ENCODE data around the gene SRR. TPM values are rescaled to one million over a fixed set of nuclear protein-coding genes. Genes with fewer than 3 reads are reported as not detected.

SRR gene
- total and polyA plus RNA-seq, 4 donors: 2.9 to 10.3 (median 4.3) TPM

GRCh38 chr17:2364763-2365116 is 61.0 kb downstream of the SRR start:
- TF ChIP-seq TAF1 (conservative IDR thresholded peaks at IDR 0.05): no peak
- TF ChIP-seq YY1 (IDR thresholded peaks at IDR 0.05): no peak
- TF ChIP-seq FOXA2 (IDR thresholded peaks at IDR 0.05): no peak
- TF ChIP-seq, protein P1, sequence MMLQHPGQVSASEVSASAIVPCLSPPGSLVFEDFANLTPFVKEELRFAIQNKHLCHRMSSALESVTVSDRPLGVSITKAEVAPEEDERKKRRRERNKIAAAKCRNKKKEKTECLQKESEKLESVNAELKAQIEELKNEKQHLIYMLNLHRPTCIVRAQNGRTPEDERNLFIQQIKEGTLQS (IDR thresholded peaks at IDR 0.05): no peak
- no peak for TF ChIP-seq JUND (IDR thresholded peaks at IDR 0.05)
- TF ChIP-seq FOXA1 (IDR thresholded peaks at IDR 0.05): no peak
- TF ChIP-seq, protein P2, sequence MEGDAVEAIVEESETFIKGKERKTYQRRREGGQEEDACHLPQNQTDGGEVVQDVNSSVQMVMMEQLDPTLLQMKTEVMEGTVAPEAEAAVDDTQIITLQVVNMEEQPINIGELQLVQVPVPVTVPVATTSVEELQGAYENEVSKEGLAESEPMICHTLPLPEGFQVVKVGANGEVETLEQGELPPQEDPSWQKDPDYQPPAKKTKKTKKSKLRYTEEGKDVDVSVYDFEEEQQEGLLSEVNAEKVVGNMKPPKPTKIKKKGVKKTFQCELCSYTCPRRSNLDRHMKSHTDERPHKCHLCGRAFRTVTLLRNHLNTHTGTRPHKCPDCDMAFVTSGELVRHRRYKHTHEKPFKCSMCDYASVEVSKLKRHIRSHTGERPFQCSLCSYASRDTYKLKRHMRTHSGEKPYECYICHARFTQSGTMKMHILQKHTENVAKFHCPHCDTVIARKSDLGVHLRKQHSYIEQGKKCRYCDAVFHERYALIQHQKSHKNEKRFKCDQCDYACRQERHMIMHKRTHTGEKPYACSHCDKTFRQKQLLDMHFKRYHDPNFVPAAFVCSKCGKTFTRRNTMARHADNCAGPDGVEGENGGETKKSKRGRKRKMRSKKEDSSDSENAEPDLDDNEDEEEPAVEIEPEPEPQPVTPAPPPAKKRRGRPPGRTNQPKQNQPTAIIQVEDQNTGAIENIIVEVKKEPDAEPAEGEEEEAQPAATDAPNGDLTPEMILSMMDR (IDR thresholded peaks at IDR 0.05; ENCODE audit: low read depth, low read length, missing input control): no peak
- Histone ChIP-seq H3K27me3 (ENCODE audit: control insufficient read depth in 4 of 4, insufficient read depth in 4 of 4, low read length in 3 of 4) (no peaks in the 10 kb centered on the region), H3K27ac (ENCODE audit: low read depth in 1 of 2, low read length in 2 of 2) (no peak overlapping the region), H3K4me3 (ENCODE audit: low read depth in 1 of 3, low read length in 3 of 3) (no peak overlapping the region), H3K9me3 (ENCODE audit: control insufficient read depth in 4 of 4, low read length in 3 of 4) (no peaks in the 10 kb centered on the region), H3K36me3 (ENCODE audit: control insufficient read depth in 4 of 4, insufficient read depth in 3 of 4, low read depth in 1 of 4, low read length in 3 of 4) (peaks cover 2 to 30% (median 4%) of the 10 kb centered on the region in 4 donors), H3K4me1 (ENCODE audit: control insufficient read depth in 4 of 4, insufficient read depth in 4 of 4, low read length in 3 of 4) (peaks cover 0 to 2% (median 0%) of the 10 kb centered on the region in 4 donors), H3K9ac (ENCODE audit: low read depth in 1 of 2, low read length in 2 of 2) (no peak overlapping the region)
- DNase-seq (ENCODE audit: low spot score): no peak
- WGBS: 96% methylated on average over 12 of the region's 12 CpGs

- Histone ChIP-seq H3K9me3 (ENCODE audit: control insufficient read depth in 4 of 4, low read length in 3 of 4) (no peaks in the 10 kb centered on the region), H3K27ac (ENCODE audit: low read depth in 1 of 2, low read length in 2 of 2) (no peak overlapping the region), H3K27me3 (ENCODE audit: control insufficient read depth in 4 of 4, insufficient read depth in 4 of 4, low read length in 3 of 4) (no peaks in the 10 kb centered on the region), H3K9ac (ENCODE audit: low read depth in 1 of 2, low read length in 2 of 2) (no peak overlapping the region), H3K4me3 (ENCODE audit: low read depth in 1 of 3, low read length in 3 of 3) (no peak overlapping the region), H3K4me1 (ENCODE audit: control insufficient read depth in 4 of 4, insufficient read depth in 4 of 4, low read length in 3 of 4) (peaks cover 0 to 2% (median 0%) of the 10 kb centered on the region in 4 donors), H3K36me3 (ENCODE audit: control insufficient read depth in 4 of 4, insufficient read depth in 3 of 4, low read depth in 1 of 4, low read length in 3 of 4) (peaks cover 2 to 30% (median 3%) of the 10 kb centered on the region in 4 donors)
- no peak for DNase-seq (ENCODE audit: low spot score)
- WGBS: 97% methylated on average over 20 of the region's 20 CpGs
- TF ChIP-seq SP1 (IDR thresholded peaks at IDR 0.05) (no peak), FOXA2 (IDR thresholded peaks at IDR 0.05) (no peak)
Observed at GRCh38 chr17:2365132-2365531, 61.4 kb downstream of the SRR start.

DNA sequence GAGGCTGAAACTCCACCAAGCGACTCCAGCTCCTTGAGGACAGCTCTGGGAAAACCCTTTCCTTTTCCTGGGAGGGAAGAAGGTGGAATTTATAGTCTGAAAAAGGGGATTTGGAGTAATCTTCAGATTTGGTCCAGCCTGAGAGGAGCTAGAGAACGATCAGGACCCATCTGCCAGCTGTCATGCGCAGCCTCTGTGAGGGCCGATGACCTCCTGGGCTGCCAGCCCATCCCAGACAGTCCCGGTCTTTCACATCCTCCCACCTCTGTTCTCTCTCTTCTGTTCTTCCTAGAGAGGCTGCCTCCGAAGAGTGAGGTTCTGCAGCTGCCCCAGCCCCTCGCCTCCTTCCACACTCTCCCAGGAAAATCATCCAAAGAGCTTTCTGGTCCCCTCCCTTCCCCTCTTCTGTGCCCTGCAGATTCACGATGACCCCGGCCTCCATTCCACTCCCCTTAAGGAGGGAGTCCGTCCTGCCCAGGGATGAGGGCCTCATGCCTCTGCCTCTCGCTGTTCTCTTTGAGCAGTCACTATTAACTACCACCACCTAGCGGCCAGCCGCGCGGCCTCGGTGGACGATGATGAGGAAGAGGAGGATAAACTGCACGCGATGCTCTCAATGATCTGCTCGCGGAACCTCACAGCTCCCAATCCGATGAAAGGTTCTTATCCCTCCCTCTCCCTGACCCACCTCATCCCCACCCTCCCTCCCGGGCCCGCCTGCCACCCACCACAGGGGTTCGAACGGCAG is 63.2 kb downstream of the SRR start:
- Histone ChIP-seq H3K27ac (ENCODE audit: low read depth in 1 of 2, low read length in 2 of 2) (no peak overlapping the region), H3K27me3 (ENCODE audit: control insufficient read depth in 4 of 4, insufficient read depth in 4 of 4, low read length in 3 of 4) (no peaks in the 10 kb centered on the region), H3K9ac (ENCODE audit: low read depth in 1 of 2, low read length in 2 of 2) (no peak overlapping the region), H3K9me3 (ENCODE audit: control insufficient read depth in 4 of 4, low read length in 3 of 4) (no peaks in the 10 kb centered on the region), H3K4me3 (ENCODE audit: low read depth in 1 of 3, low read length in 3 of 3) (no peak overlapping the region), H3K4me1 (ENCODE audit: control insufficient read depth in 4 of 4, insufficient read depth in 4 of 4, low read length in 3 of 4) (peaks cover 0 to 2% (median 0%) of the 10 kb centered on the region in 4 donors), H3K36me3 (ENCODE audit: control insufficient read depth in 4 of 4, insufficient read depth in 3 of 4, low read depth in 1 of 4, low read length in 3 of 4) (peaks cover 2 to 28% (median 3%) of the 10 kb centered on the region in 4 donors)
- DNase-seq (ENCODE audit: low spot score): no peak
- TF ChIP-seq RAD21 (IDR thresholded peaks at IDR 0.05) (no peak), JUND (IDR thresholded peaks at IDR 0.05) (no peak), RXRA (IDR thresholded peaks at IDR 0.05) (no peak), HNF4G (IDR thresholded peaks at IDR 0.05) (no peak), TAF1 (conservative IDR thresholded peaks at IDR 0.05) (no peak), FOXA2 (IDR thresholded peaks at IDR 0.05) (no peak), SP1 (IDR thresholded peaks at IDR 0.05) (no peak), GABPA (IDR thresholded peaks at IDR 0.05 in 1 of 2, conservative IDR thresholded peaks at IDR 0.05 in 1 of 2) (no peak), EGR1 (IDR thresholded peaks at IDR 0.05; ENCODE audit: low read depth in 2 of 2) (no peak), HNF4A (conservative IDR thresholded peaks at IDR 0.05) (no peak)
- TF ChIP-seq, protein P1 (IDR thresholded peaks at IDR 0.05): no peak
- TF ChIP-seq, protein P3, sequence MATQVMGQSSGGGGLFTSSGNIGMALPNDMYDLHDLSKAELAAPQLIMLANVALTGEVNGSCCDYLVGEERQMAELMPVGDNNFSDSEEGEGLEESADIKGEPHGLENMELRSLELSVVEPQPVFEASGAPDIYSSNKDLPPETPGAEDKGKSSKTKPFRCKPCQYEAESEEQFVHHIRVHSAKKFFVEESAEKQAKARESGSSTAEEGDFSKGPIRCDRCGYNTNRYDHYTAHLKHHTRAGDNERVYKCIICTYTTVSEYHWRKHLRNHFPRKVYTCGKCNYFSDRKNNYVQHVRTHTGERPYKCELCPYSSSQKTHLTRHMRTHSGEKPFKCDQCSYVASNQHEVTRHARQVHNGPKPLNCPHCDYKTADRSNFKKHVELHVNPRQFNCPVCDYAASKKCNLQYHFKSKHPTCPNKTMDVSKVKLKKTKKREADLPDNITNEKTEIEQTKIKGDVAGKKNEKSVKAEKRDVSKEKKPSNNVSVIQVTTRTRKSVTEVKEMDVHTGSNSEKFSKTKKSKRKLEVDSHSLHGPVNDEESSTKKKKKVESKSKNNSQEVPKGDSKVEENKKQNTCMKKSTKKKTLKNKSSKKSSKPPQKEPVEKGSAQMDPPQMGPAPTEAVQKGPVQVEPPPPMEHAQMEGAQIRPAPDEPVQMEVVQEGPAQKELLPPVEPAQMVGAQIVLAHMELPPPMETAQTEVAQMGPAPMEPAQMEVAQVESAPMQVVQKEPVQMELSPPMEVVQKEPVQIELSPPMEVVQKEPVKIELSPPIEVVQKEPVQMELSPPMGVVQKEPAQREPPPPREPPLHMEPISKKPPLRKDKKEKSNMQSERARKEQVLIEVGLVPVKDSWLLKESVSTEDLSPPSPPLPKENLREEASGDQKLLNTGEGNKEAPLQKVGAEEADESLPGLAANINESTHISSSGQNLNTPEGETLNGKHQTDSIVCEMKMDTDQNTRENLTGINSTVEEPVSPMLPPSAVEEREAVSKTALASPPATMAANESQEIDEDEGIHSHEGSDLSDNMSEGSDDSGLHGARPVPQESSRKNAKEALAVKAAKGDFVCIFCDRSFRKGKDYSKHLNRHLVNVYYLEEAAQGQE (IDR thresholded peaks at IDR 0.05): no peak
- TF ChIP-seq, protein P4, sequence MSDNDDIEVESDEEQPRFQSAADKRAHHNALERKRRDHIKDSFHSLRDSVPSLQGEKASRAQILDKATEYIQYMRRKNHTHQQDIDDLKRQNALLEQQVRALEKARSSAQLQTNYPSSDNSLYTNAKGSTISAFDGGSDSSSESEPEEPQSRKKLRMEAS (IDR thresholded peaks at IDR 0.05): no peak
- TF ChIP-seq, protein P2 (IDR thresholded peaks at IDR 0.05; ENCODE audit: low read depth, low read length, missing input control): no peak
- WGBS: 87% methylated on average over 26 of the region's 26 CpGs
